IPS-NIHi11 (cell line): Measurements from ENCODE around the gene NF1.
"Not testable (repeated sequence)": the region's sequence is repeated elsewhere in the genome, so short reads cannot be mapped to it uniquely, and the experiment has no call there.

Experiments used
- DNase-seq: peaks from one replicate; pipeline ENCODE4 v3.0.0; 2012; ENCODE audit warnings: mixed read lengths, low spot score

The NF1 gene

GRCh38 chr17:31130286-31131224, 35.8 kb downstream of the NF1 start:
- DNase-seq = no peak

GRCh38 chr17:31131299-31131698, 36.5 kb downstream of the NF1 start:
- DNase-seq = no peak

GRCh38 chr17:31132977-31133376, 38.2 kb downstream of the NF1 start:
- no peak for DNase-seq

- no peak for DNase-seq
Measured at GRCh38 chr17:31134576-31134975, 39.8 kb downstream of the NF1 start.

- no peak for DNase-seq
Measured at GRCh38 chr17:31136319-31136718, 41.5 kb downstream of the NF1 start.

- DNase-seq = no peak
Measured at GRCh38 chr17:31140111-31140510, 45.3 kb downstream of the NF1 start.

- peak; percentile 10 for DNase-seq
Measured at GRCh38 chr17:31144428-31144827, 49.7 kb downstream of the NF1 start.

- DNase-seq = no peak
Measured at GRCh38 chr17:31144836-31145235, 50.1 kb downstream of the NF1 start.

GRCh38 chr17:31147507-31148202, 52.9 kb downstream of the NF1 start:
- no peak for DNase-seq

GRCh38 chr17:31148205-31148604, 53.4 kb downstream of the NF1 start:
- no peak for DNase-seq

- no peak for DNase-seq
Measured at GRCh38 chr17:31152271-31152670, 57.5 kb downstream of the NF1 start.

- DNase-seq = no peak
Measured at GRCh38 chr17:31155208-31155810, 60.5 kb downstream of the NF1 start.

GRCh38 chr17:31156326-31156725, 61.5 kb downstream of the NF1 start:
- DNase-seq = no peak

GRCh38 chr17:31156864-31157263, 62.1 kb downstream of the NF1 start:
- DNase-seq = not testable (repeated sequence)

GRCh38 chr17:31158746-31159377, 64.1 kb downstream of the NF1 start:
- no peak for DNase-seq

GRCh38 chr17:31163091-31163781, 68.5 kb downstream of the NF1 start:
- DNase-seq = no peak

GRCh38 chr17:31167111-31167510, 72.3 kb downstream of the NF1 start:
- no peak for DNase-seq

GRCh38 chr17:31171701-31172100, 76.9 kb downstream of the NF1 start:
- DNase-seq = no peak

- no peak for DNase-seq
Measured at GRCh38 chr17:31172388-31172787, 77.6 kb downstream of the NF1 start.

- no peak for DNase-seq
Measured at GRCh38 chr17:31174215-31174614, 79.4 kb downstream of the NF1 start.

- no peak for DNase-seq
Measured at GRCh38 chr17:31175237-31175636, 80.5 kb downstream of the NF1 start.

GRCh38 chr17:31176143-31176542, 81.4 kb downstream of the NF1 start:
- not testable (repeated sequence) for DNase-seq
